Thyroid gland (tissue), 4 donors: ENCODE measurements around the gene TASP1.

Experiments used
- CTCF ChIP-seq, 6 experiments: fragments of 200-600 bp in 3 of 6; fragments of 450-650 bp in 3 of 6; sonication (generic) in 3 of 6; IDR thresholded peaks; one replicate each; pipeline ENCODE4 v1.5.1; 2016 to 2019; ENCODE audit warnings: antibody characterized with exemption in 6 of 6, mild to moderate bottlenecking in 2 of 6, inconsistent platforms in 1 of 6, moderate library complexity in 1 of 6
- POLR2A ChIP-seq, 2 donors: fragments of 450-650 bp; IDR thresholded peaks; one replicate each; pipeline ENCODE4 v1.6.1; 2017; ENCODE audit warnings: antibody characterized with exemption in 2 of 2, mild to moderate bottlenecking in 2 of 2, moderate library complexity in 1 of 2

GRCh38 chr20:13676682-13677081 is 38.0 kb upstream of the TASP1 start:
- no peak for TF ChIP-seq CTCF (IDR thresholded peaks at IDR 0.05)
- TF ChIP-seq POLR2A (IDR thresholded peaks at IDR 0.05): no peak
